Skin of body (tissue), 2 donors: ENCODE data around the gene APOA4. TPM values are rescaled to one million over a fixed set of nuclear protein-coding genes. Genes with fewer than 3 reads are reported as not detected.

Experiments
- DNase-seq: peaks from one replicate; lab custom pipeline; 2025; lab: John Stamatoyannopoulos, UW
- total RNA-seq: library from RNA; depleted of rRNA; stranded (reverse); fragments of >200 nt; gene quantifications from one replicate; pipeline ENCODE4 v1.2.3, GENCODE V29; 2014

Gene APOA4
- total RNA-seq, 1 donor from 2014 or later = not detected

DNA sequence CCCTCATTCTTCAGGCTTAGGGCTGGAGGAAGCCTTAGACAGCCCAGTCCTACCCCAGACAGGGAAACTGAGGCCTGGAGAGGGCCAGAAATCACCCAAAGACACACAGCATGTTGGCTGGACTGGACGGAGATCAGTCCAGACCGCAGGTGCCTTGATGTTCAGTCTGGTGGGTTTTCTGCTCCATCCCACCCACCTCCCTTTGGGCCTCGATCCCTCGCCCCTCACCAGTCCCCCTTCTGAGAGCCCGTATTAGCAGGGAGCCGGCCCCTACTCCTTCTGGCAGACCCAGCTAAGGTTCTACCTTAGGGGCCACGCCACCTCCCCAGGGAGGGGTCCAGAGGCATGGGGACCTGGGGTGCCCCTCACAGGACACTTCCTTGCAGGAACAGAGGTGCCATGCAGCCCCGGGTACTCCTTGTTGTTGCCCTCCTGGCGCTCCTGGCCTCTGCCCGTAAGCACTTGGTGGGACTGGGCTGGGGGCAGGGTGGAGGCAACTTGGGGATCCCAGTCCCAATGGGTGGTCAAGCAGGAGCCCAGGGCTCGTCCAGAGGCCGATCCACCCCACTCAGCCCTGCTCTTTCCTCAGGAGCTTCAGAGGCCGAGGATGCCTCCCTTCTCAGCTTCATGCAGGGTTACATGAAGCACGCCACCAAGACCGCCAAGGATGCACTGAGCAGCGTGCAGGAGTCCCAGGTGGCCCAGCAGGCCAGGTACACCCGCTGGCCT is 7.2 kb upstream of the APOA4 start:
- DNase-seq = no peak

DNA sequence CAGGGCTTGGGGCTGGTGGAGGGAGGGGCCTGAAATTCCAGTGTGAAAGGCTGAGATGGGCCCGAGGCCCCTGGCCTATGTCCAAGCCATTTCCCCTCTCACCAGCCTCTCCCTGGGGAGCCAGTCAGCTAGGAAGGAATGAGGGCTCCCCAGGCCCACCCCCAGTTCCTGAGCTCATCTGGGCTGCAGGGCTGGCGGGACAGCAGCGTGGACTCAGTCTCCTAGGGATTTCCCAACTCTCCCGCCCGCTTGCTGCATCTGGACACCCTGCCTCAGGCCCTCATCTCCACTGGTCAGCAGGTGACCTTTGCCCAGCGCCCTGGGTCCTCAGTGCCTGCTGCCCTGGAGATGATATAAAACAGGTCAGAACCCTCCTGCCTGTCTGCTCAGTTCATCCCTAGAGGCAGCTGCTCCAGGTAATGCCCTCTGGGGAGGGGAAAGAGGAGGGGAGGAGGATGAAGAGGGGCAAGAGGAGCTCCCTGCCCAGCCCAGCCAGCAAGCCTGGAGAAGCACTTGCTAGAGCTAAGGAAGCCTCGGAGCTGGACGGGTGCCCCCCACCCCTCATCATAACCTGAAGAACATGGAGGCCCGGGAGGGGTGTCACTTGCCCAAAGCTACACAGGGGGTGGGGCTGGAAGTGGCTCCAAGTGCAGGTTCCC is 6.5 kb upstream of the APOA4 start, which contains the start of gene APOC3:
APOC3 (plus strand) TSS at position 383 of the 659 bp plus-strand sequence. CDS start 676 bp downstream, outside the sequence.
- no peak for DNase-seq

- DNase-seq = no peak
Observed at GRCh38 chr11:116828632-116829524, 5.8 kb upstream of the APOA4 start.

- no peak for DNase-seq
Observed at GRCh38 chr11:116827461-116827860, 4.4 kb upstream of the APOA4 start.

GRCh38 chr11:116826751-116827431 is 3.8 kb upstream of the APOA4 start:
- DNase-seq = no peak

GRCh38 chr11:116825854-116826750 is 3.0 kb upstream of the APOA4 start:
- DNase-seq = no peak

- no peak for DNase-seq
Observed at GRCh38 chr11:116825434-116825833, 2.3 kb upstream of the APOA4 start.

GRCh38 chr11:116822575-116822974 is 529 bp downstream of the APOA4 start:
- DNase-seq = no peak

- no peak for DNase-seq
Observed at GRCh38 chr11:116821050-116821918, 1.8 kb downstream of the APOA4 start.

DNA sequence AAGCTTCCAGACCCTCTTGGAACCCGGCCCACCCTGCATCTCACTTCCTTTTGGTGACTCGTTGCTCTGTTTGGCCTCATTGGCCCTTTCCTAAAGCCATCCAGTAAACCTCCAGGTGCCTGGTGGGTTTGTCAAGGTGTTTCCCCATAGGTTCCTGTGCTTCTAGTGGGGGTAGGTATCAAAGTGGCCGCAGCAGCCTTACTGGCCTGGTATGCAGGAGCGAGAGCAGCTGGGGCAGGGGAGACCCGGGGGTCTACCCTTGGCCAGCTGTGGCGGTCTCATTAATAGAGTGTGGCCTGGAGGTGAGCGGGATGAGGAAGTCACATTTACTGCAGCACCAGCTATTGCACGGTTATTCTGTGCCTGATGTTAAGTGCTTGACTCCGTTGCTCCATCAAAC is 4.1 kb downstream of the APOA4 start:
- no peak for DNase-seq

DNA sequence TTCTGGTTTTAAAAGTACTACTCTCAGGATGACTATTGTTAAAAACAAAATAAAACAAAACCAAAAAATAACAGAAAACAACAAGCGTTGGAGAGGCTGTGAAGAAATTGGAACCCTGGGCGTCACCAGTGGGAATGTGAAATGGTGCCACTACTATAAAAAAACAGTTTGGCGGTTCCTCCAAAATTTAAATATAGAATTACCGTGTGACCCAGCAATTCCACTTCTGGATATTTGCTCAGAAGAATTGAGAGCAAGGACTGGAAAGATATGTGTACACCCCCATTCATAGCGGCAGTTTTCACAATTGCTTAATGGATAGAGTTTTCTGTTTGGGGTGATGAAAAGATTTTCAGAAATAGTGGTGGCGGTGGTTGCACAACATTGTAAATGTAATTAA is 8.6 kb downstream of the APOA4 start:
- no peak for DNase-seq

GRCh38 chr11:116813781-116814471 is 9.2 kb downstream of the APOA4 start:
- no peak for DNase-seq

DNA sequence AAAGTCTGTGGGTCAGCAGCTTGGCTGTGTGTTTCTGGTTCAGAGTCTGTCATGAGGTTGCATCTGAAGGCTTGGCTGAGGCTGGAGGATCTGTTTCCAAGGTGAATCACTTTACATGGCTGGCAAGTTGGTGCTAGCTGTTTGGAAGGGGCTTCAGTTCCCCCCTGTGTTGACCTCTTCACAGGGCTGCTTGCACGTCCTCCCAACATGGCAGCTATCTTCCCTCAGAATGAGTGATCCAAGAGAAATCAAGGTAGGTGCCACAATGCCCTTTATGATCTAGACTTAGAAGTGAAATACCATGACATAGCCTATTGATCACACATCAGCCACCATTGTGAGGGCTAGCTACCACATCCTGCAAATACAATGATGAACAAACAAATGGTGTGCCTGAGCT is 9.9 kb downstream of the APOA4 start:
- no peak for DNase-seq

GRCh38 chr11:116812109-116812508 is 11.0 kb downstream of the APOA4 start:
- DNase-seq = no peak

DNA sequence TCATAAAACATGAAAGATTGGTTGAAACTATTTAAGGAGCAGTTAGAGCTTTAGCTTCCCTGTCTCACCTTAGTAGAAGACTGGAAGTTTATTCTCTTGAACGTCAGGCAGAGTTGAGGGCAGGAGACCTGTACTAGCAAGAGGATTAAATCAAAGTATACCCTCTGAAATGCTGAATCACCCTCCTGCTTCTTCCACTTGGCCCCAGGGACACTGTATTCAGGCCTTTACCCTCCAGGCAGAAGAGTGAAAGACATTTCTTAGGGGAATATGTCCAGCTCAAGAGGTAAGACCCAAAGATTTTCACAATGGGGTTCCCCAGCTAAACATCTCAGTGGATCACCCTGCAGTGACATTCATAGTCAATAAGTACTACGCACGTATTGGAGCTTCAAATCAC is 11.9 kb downstream of the APOA4 start:
- DNase-seq = no peak

DNA sequence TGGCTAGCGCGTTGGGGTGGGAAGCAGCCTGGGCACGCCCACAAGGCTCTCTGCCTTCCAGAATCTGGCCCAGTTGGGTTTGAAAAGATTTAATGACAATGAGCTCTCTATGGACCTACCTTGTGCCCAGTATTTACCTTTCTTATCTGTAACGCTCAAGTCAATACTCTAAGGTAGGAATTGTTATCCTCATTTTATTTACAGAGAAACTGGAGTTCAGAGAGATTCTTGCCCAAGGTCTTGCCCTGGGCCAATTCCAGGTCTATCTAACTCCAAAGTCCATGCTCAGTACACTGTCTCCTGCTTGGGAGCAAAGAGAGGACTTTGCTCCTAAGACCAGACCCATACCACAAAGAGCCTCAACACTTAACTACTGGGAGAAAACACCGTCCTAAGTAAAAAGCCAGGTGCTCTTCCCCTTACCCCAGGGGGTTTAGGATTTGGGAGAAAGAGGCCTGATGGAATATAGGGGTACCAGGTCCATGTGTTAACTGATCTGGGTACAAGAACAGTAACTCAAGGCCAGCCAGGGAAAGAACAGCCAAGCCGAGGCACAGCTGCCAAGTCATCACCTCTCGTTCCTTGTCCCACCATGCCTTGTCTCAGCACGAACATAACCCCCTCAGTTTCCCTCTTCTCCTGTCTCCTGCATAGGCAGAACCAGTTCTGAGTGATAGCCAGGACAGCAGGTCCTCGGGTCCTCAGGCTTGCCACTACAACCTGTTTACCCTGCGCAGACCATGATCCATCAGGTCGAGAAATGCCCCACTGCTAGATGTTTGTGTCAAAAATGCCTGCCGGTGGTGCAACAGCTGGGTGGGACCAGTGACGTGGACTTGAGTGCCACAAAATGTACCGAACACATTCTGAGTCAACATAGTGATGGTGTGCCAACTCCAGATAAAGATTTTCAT is 14.6 kb downstream of the APOA4 start:
- no peak for DNase-seq

- no peak for DNase-seq
Observed at GRCh38 chr11:116807601-116808261, 15.4 kb downstream of the APOA4 start.
